LNCAP (cell line): ENCODE measurements around the gene LRIT2.
A peak's percentile ranks its signal among the peaks of the same experiment; 100 is the strongest.

ENCODE experiments used
- TF ChIP-seq, protein P1 (sequence below): fragments of 450-650 bp; IDR thresholded peaks from 2 replicates; pipeline ENCODE4 v1.5.1; 2017; ENCODE audit warnings: mild to moderate bottlenecking

Gene LRIT2

DNA sequence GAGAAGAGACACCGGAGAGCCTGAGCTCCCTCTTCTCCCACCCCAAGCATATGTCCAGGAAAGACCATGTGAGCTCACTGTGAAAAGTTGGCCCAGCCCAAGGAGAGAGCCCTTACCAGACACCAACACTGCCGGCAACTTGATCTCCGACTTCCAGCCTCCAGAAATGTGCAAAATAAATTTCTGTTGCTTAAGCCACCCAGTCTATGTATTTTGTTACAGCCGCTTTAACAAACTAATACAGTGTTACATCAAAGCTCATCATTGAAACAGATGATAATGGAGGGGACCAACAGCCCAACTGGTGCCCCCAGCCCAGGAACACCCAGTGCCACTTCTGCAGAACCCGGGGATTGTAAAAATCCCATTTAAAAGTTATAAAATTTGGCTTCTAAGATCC lies 38.4 kb upstream of the LRIT2 start:
- TF ChIP-seq, protein P1, sequence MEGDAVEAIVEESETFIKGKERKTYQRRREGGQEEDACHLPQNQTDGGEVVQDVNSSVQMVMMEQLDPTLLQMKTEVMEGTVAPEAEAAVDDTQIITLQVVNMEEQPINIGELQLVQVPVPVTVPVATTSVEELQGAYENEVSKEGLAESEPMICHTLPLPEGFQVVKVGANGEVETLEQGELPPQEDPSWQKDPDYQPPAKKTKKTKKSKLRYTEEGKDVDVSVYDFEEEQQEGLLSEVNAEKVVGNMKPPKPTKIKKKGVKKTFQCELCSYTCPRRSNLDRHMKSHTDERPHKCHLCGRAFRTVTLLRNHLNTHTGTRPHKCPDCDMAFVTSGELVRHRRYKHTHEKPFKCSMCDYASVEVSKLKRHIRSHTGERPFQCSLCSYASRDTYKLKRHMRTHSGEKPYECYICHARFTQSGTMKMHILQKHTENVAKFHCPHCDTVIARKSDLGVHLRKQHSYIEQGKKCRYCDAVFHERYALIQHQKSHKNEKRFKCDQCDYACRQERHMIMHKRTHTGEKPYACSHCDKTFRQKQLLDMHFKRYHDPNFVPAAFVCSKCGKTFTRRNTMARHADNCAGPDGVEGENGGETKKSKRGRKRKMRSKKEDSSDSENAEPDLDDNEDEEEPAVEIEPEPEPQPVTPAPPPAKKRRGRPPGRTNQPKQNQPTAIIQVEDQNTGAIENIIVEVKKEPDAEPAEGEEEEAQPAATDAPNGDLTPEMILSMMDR: no peak

DNA sequence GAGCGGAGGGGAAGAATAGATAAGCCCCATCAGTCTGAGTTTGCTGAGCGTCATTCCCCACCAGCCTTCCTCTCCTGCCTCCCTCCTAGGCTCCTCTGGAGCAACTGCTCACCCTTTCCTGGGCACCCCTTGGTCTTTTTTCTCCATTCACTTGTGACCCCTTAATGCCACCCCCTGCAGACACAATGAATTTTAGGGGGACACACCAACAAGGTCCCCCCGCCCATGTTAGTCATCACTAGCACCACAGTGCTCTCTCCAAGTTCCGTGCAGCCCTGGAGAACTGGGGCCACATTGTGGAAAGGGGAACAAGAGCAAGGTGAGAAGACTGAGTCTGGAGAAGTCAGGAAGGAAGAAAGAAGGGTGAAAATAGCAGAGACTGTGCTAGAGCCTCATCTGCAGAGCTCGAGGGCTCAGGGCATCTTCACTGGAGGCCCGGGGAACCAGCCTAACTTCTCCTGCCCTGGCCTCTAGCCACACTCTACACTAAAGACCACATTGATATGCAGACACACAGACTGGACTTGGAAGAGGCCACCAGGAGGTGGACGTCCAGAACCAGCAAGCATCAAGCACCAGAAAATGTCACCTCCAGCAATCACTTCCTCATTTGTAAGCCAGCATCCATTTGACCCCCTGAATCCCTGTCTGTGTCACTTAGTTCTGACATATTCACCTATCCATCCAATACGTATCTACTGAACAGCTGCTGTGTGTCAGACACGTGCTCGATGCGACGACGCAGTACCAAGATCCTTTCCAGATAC lies 37.0 kb upstream of the LRIT2 start:
- TF ChIP-seq, protein P1: no peak

DNA sequence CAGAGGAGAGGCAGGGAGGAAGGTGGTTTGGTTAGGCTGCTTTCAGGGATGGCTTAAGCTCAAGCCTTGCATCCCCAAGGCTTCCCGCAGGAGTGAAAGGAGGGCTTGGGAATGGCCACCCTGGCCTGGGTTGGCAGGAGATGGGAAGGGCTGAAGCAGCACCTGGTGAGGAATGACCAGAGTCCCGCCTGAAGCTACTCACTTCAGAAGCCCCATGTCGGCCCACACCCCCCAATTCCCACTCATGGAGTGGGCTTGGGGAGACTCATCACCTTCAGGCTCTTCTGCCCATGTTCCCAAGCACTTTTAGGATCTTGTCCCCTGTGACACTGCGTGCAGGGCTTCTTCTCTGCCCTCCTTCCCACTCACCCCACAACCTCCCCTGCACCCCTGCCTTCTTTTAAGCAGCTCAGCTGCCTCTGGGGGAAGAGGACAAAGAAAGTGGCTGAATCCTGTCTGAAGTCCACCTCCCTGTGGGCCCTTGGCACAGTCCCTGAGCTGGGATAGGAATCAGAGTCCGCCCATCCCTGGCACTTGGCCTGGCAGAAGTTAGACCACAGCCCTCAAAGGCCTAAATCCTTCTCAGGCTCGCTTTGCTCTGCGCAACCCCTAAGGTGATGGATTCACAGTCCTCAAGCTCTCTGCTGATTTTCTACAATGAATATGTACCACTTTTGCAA lies 36.0 kb upstream of the LRIT2 start:
- TF ChIP-seq, protein P1: no peak

DNA sequence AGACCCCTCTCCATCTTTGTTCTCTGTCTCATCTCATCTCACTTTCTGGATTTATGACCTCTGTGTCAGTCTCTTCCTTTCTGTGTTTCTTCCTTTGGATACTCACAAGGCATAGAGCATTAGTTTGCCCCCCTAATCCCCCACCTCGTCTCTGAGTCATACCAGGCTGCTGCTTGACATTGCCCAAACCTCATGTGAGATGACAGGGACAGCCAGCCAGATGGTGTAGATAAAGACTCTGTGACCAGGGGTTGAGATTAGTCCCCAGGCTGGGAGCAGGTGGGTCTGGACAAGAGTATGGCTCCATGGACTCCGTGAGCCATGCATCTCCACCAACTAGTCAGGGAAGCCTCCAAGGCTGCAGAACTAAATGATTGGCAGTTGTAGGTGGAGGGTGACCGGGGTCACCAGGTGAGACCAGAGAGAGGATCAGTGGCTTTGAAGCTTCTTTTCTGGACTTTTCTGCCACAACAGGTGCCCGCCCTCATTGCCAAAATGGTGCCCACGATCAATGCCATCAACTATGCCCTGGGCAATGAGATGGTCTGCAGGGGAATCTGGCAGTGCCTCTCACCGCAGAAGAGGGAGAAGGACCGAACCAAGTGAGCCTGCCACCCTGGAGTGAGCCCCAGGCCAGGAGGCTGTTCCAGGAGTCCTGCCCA lies 32.8 kb upstream of the LRIT2 start:
- TF ChIP-seq, protein P1: no peak

DNA sequence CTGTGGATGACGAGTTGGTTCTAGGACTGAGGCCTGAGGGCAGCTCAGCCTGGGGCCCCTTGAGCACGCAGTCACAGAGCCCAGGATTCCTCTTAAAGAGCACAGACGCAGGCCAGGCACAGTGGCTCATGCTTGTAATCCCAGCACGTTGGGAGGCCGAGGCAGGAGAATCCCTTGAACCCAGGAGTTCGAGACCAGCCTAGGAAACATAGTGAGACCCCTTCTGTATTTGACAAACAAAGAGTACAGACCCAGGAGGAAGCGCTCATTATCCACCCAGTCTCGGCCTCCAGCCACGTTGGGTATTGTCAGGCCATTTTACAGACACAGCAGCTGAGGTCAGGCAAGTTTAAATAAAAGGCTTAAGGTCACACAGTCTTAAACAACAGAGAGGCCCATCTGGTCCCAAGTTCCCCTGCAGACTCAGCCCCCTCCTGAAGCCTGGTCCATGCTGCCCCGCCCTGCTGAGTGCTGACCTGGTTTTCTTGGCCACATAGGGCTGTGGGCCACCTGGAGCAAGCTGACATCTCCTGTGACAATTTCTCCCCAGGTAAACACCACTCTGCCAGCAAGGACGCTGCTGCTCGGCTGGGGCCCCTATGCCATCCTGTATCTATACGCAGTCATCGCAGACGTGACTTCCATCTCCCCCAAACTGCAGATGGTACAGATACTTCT lies 32.1 kb upstream of the LRIT2 start:
- TF ChIP-seq, protein P1: no peak

DNA sequence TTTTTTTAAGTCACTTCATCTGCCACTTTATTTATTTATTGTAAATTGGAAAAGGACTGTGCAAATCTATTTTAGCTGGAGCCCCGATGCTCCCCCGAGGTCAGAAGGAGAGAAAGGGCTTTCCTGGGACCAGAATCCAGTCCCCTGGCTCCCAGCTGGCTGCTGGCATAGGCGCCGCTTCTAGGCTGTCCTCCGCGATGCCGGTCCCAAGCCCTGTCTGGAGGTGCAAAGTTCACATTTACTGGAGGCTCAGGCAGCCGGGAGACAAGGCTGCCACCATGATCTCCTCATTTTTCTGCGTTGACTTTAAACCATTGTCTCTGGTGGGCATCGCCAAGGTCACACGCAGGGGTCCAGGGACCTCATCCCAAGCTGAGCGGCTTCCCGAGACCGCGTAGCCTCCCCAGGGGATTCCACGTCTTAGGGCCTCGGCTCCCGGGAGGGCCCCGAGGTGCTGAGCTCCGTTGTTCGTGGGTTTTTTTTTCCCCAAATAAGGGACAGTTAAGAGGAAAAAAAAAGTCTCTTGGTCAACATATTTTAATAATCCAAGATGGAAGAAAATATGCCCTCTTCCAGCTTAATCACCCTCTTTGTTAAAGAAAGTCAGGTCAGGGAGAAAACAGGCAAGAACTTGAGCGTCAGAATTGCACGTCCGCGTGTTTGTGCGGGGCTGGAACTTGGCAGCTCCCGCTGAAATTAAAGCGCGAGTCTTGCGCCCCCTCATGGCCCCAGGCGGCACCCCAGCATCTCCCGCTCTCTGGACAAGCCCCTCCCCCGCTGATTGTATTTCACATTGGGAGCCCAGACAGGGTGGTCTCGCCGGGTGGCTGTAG lies 31.4 kb upstream of the LRIT2 start:
- TF ChIP-seq, protein P1: peak; percentile 46
